Ecto neural progenitor cell (in vitro differentiated cells): Measurements from ENCODE around the gene RPS23.

ENCODE experiments used
- DNase-seq: peaks from one replicate; pipeline ENCODE4 v3.0.0-alpha.2; 2018; ENCODE audit warnings: low spot score

The RPS23 gene

GRCh38 chr5:82277987-82278710 lies at the start of gene RPS23:
TSS of gene RPS23 (minus strand) at chr5:82278354. CDS start at chr5:82278323, 31 bp downstream.
- peak; percentile 91 for DNase-seq

- no peak for DNase-seq
Measured at GRCh38 chr5:82327941-82328340, 49.8 kb upstream of the RPS23 start.

- DNase-seq = no peak
Measured at GRCh38 chr5:82325996-82326395, 47.8 kb upstream of the RPS23 start.

DNA sequence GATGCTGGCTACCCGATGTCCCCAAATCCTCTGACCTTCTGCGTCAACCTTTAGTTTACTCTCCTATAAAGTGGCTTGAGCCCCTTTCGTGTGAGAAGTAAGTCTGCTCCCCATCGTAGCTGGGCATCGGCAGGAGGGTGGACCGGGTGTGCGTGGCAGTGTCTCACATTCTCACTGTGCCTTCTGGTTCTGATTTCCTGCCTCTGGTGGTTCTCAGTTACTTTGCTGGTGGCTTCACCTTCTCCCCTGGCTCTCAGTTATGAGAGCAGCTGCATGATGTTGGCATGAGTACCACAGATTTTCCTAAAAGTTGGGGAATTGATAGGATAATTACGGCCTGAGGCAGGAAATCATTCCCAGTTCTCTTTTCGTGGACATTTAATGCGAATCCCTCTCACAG lies 47.0 kb upstream of the RPS23 start:
- no peak for DNase-seq

- no peak for DNase-seq
Measured at GRCh38 chr5:82320966-82321365, 42.8 kb upstream of the RPS23 start.

DNA sequence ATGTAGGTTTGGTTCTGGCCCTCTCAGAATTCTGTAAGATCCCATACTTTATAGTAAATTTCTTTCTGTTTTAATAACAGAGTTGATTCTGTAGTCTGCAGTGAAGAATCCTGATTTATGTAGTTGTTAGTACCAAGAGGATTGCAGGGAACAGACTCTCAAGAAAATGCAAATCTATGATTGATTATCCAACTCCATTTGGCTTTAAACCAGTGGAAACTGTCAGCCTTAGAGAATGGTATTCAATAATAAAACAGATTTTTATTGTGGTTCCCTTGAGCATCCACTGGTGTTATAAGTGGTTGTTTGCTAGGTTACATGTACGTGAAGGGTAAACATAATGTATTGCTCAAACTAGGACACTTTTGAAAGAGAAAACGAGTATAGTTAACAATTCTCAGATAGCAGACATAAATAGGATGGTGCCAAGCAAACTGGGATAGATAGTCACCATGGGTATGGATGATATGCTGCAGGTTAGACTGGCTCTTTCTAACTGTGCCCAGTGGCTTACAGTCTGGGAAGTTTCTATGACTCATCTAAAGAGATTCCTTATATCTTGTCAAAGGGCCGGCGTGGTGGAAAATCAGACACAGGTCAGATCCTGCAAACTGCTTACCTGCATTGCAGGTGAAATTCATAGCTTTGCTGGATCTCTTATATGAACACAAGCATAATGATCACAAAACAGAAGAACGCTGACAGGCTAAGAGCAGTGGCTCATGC lies 41.7 kb upstream of the RPS23 start:
- DNase-seq = no peak

GRCh38 chr5:82319192-82319591 lies 41.0 kb upstream of the RPS23 start:
- no peak for DNase-seq

DNA sequence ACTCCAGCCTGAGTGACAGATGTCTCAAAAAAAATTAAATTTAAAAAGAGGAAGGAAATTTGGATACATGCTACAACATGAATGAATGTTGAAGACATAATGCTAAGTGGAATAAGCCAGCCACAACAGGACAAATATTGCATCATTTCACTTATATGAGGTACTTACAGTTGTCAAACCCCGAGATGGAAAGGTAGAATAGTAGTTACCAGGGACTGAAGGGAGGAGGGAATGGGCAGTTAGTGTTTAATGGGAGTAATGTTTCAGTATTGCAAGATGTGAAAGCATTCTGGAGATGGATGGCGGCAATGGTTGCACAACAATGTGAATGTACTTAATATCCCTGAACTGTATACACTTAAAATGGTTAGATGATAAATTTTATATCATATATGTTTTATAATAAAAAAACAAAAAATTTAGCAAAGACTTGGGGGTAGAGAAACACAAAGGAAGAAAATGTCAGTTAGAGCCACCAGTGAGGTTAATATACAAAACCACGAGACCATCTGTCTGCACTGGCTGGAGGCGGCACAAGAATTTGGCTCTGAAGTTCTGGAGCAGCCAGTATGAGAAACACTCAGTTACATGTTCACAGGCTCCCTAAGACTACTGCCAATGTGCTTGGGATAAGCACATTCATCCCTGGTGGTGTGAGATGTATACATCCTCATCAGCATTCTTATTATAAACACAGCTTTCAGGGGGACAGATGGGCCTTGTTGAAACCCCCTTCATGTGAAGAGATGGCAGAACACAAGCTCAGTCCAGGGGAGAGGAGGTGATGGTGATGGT lies 37.0 kb upstream of the RPS23 start:
- DNase-seq = no peak

DNA sequence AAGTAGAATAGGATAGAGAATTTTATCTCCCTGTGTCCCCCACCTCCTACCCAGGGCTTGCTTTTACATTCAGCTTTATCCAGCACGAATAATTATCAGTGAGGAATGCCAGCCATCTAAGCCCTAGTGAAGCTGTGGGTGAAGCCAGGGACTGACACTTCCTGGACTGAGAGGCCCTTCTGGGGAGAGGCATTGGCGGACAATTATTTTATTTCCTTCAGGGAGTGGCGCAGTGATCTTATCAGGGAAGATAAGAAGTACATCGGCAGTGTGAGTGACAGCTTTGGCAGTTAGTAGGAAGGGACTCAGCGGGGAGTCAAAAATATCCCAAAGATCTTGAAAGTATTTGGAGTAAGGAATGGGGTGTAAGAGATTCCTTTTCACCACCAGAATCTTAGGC lies 34.9 kb upstream of the RPS23 start:
- DNase-seq = no peak

- DNase-seq = peak; percentile 71
Measured at GRCh38 chr5:82312373-82312856, 34.3 kb upstream of the RPS23 start.

DNA sequence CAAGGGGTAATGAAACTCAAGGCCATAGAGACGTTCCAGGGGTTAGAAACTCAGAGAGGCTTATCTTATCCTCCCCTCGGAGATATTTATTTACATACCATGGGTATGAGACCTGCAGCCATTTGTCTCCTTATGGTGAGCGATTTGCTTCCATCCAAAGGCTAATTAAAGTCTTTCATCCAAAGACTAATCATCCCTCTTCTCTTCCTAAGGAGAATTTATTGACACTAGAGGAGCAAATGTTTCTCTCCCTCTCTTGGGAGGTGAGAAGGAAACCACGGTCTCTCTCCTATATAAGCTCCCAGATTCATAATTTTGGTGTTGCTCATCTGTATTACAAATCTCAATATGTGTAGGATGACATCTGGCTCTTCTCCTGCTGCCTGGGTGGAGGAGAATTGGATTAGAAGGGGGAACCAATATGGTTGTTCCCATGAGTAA lies 31.0 kb upstream of the RPS23 start:
- no peak for DNase-seq

DNA sequence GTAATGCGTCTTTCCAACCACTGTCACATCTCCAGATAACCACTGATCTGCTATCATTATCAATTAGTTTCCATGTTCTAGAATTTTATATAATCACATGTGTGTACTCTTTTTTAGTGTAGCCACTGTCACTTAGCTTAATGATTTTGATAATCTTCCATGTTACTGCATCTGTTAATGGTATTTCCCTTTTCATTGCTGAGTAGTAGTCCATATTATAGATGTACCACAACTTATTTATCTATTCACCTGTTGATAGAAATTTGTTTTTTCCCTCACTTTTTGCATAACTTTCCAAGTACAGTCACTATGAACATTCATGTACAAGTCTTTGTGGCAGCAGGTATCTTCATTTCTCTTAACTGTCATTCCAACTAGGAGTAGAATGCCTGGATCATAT lies 30.3 kb upstream of the RPS23 start:
- no peak for DNase-seq

DNA sequence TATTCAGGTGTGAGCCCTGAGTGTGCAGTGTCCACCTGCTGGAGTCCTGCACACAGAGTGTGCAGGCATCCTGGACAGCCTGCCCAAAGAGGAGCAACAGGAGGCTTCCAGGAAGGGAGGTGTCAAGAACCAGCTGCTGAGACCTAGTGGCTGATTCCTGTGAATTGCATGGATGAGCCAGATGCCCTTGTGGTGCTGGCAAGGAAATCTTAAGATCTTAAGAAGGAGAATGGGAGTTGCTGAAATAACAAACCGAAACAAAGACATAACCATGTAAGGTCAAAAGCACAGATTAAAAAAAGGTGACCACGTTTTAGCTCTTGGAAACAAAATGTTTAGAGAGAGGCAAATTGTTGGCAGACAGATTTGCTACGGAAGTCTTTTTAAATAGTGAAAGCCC lies 29.3 kb upstream of the RPS23 start:
- DNase-seq = no peak

DNA sequence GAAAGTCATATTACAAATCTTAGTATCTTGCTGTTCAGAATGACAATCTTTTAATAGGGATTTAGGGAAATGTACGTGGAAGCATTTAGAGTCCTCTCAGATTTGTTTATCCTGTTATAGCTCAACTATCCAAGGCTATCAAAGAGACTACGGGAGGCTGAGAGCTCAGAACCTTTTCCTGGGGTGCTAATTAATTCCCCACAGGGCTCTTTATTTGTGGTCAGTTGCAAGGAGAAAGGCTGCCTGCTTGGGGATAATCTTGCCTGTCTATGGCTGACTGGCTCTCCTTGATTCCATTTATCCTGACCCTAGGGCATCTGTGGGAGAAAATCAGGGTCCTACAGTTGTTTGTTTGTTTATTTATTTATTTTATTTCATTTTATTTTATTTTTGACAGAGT lies 28.0 kb upstream of the RPS23 start:
- DNase-seq = no peak

DNA sequence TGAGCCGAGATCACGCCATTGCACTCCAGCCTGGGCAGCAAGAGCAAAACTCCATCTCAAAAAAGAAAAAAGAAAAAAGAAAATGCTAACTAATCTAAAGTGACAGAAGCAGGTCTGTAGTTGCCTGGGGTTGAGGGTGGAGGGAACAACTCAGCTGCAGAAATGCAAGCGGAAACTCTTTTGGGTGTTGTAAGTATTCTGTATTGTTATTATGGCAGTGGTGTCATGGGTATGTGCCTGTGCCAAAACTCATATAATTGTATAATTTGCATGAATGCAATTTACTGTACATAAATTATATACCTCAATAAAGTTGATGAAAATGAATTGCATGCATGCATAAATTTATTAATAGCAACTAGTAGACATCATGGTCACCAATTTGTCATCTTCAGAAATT lies 23.0 kb upstream of the RPS23 start:
- no peak for DNase-seq

DNA sequence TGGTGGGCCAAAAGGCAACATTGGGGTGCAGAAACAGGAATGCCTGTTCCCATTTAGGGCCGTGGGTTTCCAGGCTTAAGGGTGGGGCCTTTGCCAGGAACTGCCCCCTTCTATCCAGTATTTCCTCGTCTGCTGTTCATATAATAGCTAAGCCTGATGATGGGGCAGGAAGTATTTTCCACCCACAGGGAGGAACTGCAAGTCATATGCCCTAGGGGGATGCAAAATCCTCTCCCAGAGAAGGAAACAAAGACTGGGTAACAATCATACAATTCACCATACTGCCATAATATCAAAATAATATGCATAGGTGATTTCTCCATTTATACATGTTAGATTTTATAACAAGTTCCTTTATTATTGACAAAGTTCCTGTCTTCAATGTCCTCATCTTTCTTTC lies 20.5 kb upstream of the RPS23 start:
- DNase-seq = no peak

- no peak for DNase-seq
Measured at GRCh38 chr5:82297711-82298110, 19.6 kb upstream of the RPS23 start.

DNA sequence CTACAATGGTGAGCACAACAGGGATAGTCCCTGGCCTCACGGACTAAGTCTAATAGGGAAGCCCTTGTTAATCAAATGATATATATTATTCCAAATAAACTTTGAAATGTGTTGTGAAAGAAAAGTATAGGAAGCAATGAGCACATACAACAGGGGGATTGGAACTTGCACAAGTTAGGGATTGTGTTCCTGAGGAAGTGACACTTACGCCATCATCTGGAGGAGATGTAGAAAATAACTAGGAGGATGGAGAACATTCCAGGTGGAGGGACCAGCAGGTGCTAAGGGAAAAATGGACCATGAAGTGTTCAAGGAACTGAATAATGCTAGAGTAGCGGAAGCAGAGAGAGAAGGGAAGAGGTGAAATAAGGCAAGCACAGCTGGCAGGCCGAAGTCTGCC lies 18.8 kb upstream of the RPS23 start:
- no peak for DNase-seq

DNA sequence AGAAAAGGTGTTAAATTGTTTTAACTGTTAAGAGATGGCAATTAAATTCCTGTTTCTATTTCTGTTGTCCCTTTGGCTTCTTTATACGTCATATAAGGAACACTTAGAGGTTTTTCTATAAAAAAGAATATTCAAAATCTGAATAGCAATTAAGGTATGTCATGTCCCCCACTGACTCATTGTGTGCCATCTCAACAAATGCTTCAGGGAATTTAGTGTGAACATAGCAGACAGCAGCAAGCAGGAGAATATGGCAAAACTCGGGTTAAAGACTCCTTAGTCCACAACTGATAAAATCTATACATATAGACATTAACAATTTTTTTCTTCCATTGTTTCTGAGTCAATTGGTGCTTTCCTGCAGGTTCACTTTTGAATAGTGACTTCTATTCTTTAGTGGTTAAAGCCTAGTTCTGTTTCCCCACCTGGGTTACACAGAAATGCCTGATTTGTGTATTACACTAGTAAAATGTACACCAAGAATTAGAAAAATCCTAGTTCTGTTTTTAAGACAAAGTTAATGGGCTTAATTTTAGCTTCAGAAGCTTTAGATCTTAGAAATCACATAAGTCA lies 17.9 kb upstream of the RPS23 start:
- no peak for DNase-seq

DNA sequence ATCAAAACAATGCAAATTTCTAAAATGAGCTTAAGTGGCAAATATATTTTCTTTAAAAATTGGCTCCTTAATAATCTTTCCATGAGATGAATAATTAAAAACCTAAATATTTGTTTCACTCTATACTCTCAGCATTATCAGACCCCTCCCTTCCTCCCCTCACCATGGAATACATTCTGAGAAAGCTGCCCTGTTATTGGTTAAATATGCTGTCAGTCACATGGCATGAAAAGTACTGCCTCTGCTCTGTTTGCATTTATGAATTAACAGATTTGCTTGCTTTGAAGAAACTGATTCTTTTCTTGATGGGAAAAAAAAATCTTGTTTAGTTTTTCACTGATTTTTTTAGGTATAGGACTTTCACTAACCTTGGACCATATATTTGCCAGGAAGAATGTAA lies 17.0 kb upstream of the RPS23 start:
- no peak for DNase-seq

GRCh38 chr5:82291420-82291819 lies 13.3 kb upstream of the RPS23 start:
- DNase-seq = no peak

DNA sequence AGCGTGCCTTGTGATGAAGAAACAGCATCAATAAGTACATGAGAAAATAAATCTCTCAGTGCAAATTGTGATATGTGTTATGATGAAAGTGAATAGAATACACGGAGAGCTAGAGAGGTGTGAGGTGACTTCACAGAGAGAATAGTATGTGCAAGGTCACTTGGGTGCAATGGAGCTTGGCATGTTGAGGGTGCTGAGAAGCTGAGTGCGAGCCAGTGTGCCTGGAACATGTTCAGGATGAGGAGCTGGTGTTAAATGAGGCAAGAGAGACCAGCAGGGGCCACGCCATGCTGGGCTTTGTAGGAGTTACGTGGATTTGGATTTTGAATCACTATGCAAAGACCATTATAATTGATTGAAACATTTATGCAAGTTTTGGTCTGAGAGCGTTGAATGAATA lies 12.8 kb upstream of the RPS23 start:
- DNase-seq = no peak
